GM12874 (cell line): ENCODE results near the gene GFOD2.

ENCODE experiments used
- TF ChIP-seq, protein P1 (sequence below): IDR thresholded peaks from 2 replicates; pipeline ENCODE4 v1.5.1; 2011; ENCODE audit warnings: low read depth, mild to moderate bottlenecking, control low read depth, low read length, moderate library complexity; ENCODE audit not compliant: insufficient read depth

GFOD2 gene

GRCh38 chr16:67760956-67761230 lies 41.8 kb upstream of the GFOD2 start:
- TF ChIP-seq, protein P1, sequence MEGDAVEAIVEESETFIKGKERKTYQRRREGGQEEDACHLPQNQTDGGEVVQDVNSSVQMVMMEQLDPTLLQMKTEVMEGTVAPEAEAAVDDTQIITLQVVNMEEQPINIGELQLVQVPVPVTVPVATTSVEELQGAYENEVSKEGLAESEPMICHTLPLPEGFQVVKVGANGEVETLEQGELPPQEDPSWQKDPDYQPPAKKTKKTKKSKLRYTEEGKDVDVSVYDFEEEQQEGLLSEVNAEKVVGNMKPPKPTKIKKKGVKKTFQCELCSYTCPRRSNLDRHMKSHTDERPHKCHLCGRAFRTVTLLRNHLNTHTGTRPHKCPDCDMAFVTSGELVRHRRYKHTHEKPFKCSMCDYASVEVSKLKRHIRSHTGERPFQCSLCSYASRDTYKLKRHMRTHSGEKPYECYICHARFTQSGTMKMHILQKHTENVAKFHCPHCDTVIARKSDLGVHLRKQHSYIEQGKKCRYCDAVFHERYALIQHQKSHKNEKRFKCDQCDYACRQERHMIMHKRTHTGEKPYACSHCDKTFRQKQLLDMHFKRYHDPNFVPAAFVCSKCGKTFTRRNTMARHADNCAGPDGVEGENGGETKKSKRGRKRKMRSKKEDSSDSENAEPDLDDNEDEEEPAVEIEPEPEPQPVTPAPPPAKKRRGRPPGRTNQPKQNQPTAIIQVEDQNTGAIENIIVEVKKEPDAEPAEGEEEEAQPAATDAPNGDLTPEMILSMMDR, result no peak

DNA sequence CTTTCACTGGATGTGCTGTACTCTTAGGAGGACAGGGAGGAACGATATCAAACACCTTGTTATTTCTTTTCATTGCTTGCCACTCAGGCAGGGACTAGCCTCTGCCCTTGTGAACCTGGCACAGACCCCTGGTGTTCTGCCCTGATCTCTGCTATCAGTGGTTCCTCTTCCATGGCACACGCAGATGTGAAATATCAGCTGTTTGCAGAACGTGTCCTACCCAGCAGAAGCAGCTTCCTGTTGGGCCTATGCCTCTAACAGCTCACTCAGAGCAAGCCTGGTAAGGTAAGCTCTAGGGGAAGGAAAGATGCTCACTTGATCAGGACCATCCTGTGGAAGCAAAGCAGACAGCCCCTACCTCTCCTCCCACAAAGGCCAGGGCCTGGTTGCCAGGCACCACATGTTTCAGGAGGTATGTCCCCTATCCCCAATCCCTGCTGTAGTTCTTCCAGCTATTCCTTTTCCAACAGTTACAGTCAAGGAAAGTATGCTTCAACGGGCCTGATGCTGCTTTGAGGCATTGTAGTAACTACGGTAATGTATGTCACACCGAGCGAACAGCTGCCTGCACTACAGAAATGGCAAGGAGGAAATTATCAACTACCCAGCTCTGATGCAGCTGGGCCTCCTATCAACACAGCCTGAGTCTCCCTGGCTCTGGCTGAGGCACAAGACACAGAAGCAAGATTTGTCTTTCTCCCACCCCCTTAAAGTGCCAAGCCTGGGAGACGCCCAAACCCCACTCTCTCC lies 41.3 kb upstream of the GFOD2 start:
- TF ChIP-seq, protein P1, result no peak

DNA sequence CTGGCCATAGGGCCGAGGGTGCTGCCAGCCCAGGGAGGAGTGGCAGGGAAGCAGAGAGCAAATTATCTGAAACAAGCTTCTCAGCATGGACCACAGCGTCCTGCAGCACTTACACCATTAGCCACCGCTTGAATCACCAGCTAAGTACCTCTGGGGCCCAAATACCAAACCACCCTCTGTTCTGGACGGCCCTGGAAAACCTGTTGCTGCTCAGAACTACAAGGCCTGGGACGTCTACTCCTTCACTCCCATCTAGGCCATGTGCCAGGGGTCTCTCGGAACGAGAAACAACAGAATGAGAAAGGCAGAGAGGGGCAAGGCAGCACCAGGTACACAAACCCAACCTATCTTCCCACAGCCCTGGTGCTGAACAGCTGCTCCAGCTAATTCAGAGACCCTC lies 39.9 kb upstream of the GFOD2 start:
- TF ChIP-seq, protein P1, result no peak

DNA sequence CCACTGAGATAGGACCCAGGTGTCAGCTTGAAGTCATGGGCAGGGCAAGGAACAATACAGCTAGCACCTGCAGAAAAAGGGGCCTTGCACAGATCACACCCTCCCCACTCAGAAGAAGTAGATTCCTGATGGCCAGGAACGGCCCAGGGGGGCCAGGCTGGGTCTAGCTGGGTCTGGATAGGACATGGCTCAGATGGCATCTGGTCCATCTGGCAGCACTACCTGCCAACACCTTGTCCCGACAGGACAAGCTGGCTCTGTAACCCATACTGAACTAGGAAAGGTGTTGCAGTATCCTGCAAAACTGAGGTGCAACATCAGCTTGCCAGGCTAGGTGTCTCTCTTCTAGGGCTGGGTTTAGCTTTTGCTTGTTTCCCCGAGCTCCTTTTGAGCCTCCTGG lies 38.9 kb upstream of the GFOD2 start:
- TF ChIP-seq, protein P1, result no peak

DNA sequence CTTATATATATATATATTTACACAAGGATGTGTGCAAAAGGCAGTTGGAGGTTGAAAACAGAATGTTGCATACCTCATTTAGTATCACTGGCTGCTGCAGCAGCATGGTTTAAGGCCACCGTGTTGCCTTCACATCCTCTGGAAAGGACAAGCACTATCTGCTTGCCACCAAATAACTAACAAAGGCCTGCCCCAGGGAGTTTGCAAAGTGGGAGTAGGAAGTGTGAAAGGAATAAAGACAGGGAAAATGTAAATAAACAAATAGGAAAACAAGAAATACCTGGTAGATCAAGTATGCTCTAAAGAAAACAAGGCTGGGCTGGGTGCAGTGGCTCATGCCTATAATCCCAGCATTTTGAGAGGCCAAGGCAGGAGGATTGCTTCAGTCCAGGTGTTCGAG lies 33.5 kb upstream of the GFOD2 start:
- TF ChIP-seq, protein P1, result no peak

GRCh38 chr16:67750466-67750865 lies 31.4 kb upstream of the GFOD2 start:
- TF ChIP-seq, protein P1, result no peak

- TF ChIP-seq, protein P1, result no peak
Observed at GRCh38 chr16:67749436-67750078, 30.4 kb upstream of the GFOD2 start.
